CD14-positive monocyte (primary cell): Measurements from ENCODE around the gene TNFRSF11A. TPM values are rescaled to one million over a fixed set of nuclear protein-coding genes. Genes with fewer than 3 reads are reported as not detected.

ENCODE experiments used
- DNase-seq, 3 donors: peaks; one replicate each; pipeline ENCODE4 v3.0.0-alpha.2; 2011 to 2022
- H2AFZ ChIP-seq: 2 replicates; pipeline ENCODE4 v1.6.0; 2012; ENCODE audit warnings: mild to moderate bottlenecking, low read depth, low read length, inconsistent platforms; ENCODE audit not compliant: insufficient read depth, poor library complexity, severe bottlenecking
- H3K27ac ChIP-seq, 2 donors: 1 replicate in 1 of 2; 2 replicates in 1 of 2; pipeline ENCODE4 v1.5.1; 2012 to 2013; ENCODE audit warnings: low read length in 2 of 2, control low read depth in 1 of 2, inconsistent platforms in 1 of 2, low read depth in 1 of 2, mild to moderate bottlenecking in 1 of 2
- H3K27me3 ChIP-seq, 2 donors: one replicate each; pipeline versions ENCODE4 v1.6.0 to v1.6.1; 2011 to 2013; ENCODE audit warnings: low read length in 2 of 2; ENCODE audit not compliant: control insufficient read depth in 2 of 2, insufficient read depth in 2 of 2
- H3K36me3 ChIP-seq, 2 donors: replicated peaks in 1 of 2; 1 replicate in 1 of 2; 2 replicates in 1 of 2; pipeline versions ENCODE4 v1.5.1 to v1.6.1; 2012 to 2013; ENCODE audit warnings: low read length in 2 of 2, control low read depth in 1 of 2, inconsistent platforms in 1 of 2, mild to moderate bottlenecking in 1 of 2; ENCODE audit not compliant: insufficient read depth in 2 of 2, control insufficient read depth in 1 of 2
- H3K4me1 ChIP-seq, 2 donors: 1 replicate in 1 of 2; 2 replicates in 1 of 2; pipeline versions ENCODE4 v1.5.1 to v1.6.1; 2012 to 2013; ENCODE audit warnings: low read length in 2 of 2, control low read depth in 1 of 2, inconsistent platforms in 1 of 2, mild to moderate bottlenecking in 1 of 2, moderate library complexity in 1 of 2; ENCODE audit not compliant: insufficient read depth in 2 of 2, control insufficient read depth in 1 of 2
- H3K4me2 ChIP-seq: replicated peaks from 2 replicates; pipeline ENCODE3; 2012; ENCODE audit warnings: low read length, moderate library complexity, mild to moderate bottlenecking; ENCODE audit not compliant: poor library complexity, severe bottlenecking; ENCODE audit errors: extremely low read depth
- H3K4me3 ChIP-seq, 3 experiments: fragments of 200-600 bp in 1 of 3; sonication (generic) in 1 of 3; replicated peaks in 1 of 3; 1 replicate in 2 of 3; 2 replicates in 1 of 3; pipeline ENCODE4 v1.5.1; 2011 to 2013; ENCODE audit warnings: low read length in 3 of 3, mild to moderate bottlenecking in 3 of 3, control low read depth in 2 of 3, low read depth in 2 of 3, inconsistent platforms in 1 of 3, moderate library complexity in 1 of 3
- H3K79me2 ChIP-seq: 2 replicates; pipeline ENCODE4 v1.6.0; 2012; ENCODE audit warnings: mild to moderate bottlenecking, control low read depth, inconsistent platforms, low read length, moderate library complexity; ENCODE audit not compliant: insufficient read depth
- H3K9ac ChIP-seq: 2 replicates; pipeline ENCODE4 v1.6.0; 2017; ENCODE audit warnings: low read length, mild to moderate bottlenecking; ENCODE audit not compliant: insufficient read depth, poor library complexity, severe bottlenecking
- H3K9me3 ChIP-seq, 2 donors: replicated peaks in 1 of 2; 1 replicate in 1 of 2; 2 replicates in 1 of 2; pipeline versions ENCODE4 v1.5.1 to v1.6.1; 2012 to 2013; ENCODE audit warnings: low read length in 2 of 2, control low read depth in 1 of 2; ENCODE audit not compliant: control insufficient read depth in 1 of 2, insufficient read depth in 1 of 2
- H4K20me1 ChIP-seq: 2 replicates; pipeline ENCODE4 v1.6.0; 2012; ENCODE audit warnings: mild to moderate bottlenecking, low read length, control low read depth, moderate library complexity; ENCODE audit not compliant: insufficient read depth
- H3K27ac Mint-ChIP-seq, 7 donors: one replicate each; pipeline ENCODE4 v1.8.0; 2020; ENCODE audit warnings: mild to moderate bottlenecking in 7 of 7, mixed read lengths in 7 of 7, moderate library complexity in 6 of 7, inconsistent platforms in 2 of 7
- H3K27me3 Mint-ChIP-seq, 3 donors: one replicate each; pipeline ENCODE4 v1.8.0; 2021 to 2022; ENCODE audit warnings: low read depth in 3 of 3, mild to moderate bottlenecking in 3 of 3, mixed read lengths in 3 of 3, moderate library complexity in 3 of 3, inconsistent platforms in 1 of 3
- H3K36me3 Mint-ChIP-seq, 2 donors: one replicate each; pipeline ENCODE4 v1.8.0; 2020; ENCODE audit warnings: mixed read lengths in 2 of 2, inconsistent platforms in 1 of 2, mild to moderate bottlenecking in 1 of 2
- H3K4me1 Mint-ChIP-seq: one replicate; pipeline ENCODE4 v1.8.0; 2020; ENCODE audit warnings: mild to moderate bottlenecking, mixed read lengths
- H3K4me3 Mint-ChIP-seq, 2 donors: one replicate each; pipeline ENCODE4 v1.8.0; 2020; ENCODE audit warnings: mild to moderate bottlenecking in 2 of 2, mixed read lengths in 2 of 2, moderate library complexity in 1 of 2
- H3K9me3 Mint-ChIP-seq, 7 donors: one replicate each; pipeline ENCODE4 v1.8.0; 2020 to 2022; ENCODE audit warnings: mixed read lengths in 7 of 7, mild to moderate bottlenecking in 6 of 7, moderate library complexity in 6 of 7, inconsistent platforms in 2 of 7
- WGBS: methylation state at CpG from one replicate; pipeline ENCODE4 v1.1.5; 2013; ENCODE audit warnings: missing lambda C conversion rate; ENCODE audit not compliant: insufficient coverage; 5-methylcytosine and 5-hydroxymethylcytosine counted together
- intact Hi-C, 2 donors: fragments of 100-400 bp; cut with micrococcal nuclease; formaldehyde crosslinking; loops; one replicate each; pipeline versions ENCODE4 v1.15.0 to v1.15.1; 2023
- polyA minus RNA-seq: library from RNA; depleted of rRNA, polyadenylated mRNA; stranded (reverse); fragments of >200 nt; gene quantifications from 2 replicates; pipeline ENCODE4 v1.2.3, GENCODE V29; 2012
- polyA plus RNA-seq, 3 donors: library from polyadenylated mRNA; depleted of rRNA in 1 of 3; unstranded in 2 of 3; stranded (reverse) in 1 of 3; fragments of 300-500 nt in 2 of 3; fragments of >200 nt in 1 of 3; fragmentation: Illumina TruSeq in 2 of 3; gene quantifications; 1 replicate in 2 of 3; 2 replicates in 1 of 3; pipeline ENCODE4 v1.2.3, GENCODE V29; 2012 to 2021
- total RNA-seq, 12 experiments: library from RNA in 1 of 12; stranded (reverse) in 1 of 12; fragments of 120-200 nt in 1 of 12; gene quantifications; one replicate each; pipeline ENCODE4 v1.2.4 and lab custom pipeline; 2013 to 2026; ENCODE audit warnings: mixed read lengths in 6 of 12, inconsistent platforms in 1 of 12
- TF ChIP-seq, protein P1 (sequence below): fragments of 200-600 bp; IDR thresholded peaks from one replicate; pipeline ENCODE4 v1.8.0; 2022; ENCODE audit warnings: antibody characterized with exemption, mild to moderate bottlenecking

TNFRSF11A gene
- total RNA-seq (2013): 0.27 TPM
- polyA plus RNA-seq (under 1 TPM; 0.05 to 0.67 (median 0.24) TPM), polyA minus RNA-seq (0.14 and 0.24 TPM in 2 replicates), total RNA-seq (lab: John Stamatoyannopoulos, UW) (0.51 to 11.8 (median 2.6) reads per million in 11 experiments)

DNA sequence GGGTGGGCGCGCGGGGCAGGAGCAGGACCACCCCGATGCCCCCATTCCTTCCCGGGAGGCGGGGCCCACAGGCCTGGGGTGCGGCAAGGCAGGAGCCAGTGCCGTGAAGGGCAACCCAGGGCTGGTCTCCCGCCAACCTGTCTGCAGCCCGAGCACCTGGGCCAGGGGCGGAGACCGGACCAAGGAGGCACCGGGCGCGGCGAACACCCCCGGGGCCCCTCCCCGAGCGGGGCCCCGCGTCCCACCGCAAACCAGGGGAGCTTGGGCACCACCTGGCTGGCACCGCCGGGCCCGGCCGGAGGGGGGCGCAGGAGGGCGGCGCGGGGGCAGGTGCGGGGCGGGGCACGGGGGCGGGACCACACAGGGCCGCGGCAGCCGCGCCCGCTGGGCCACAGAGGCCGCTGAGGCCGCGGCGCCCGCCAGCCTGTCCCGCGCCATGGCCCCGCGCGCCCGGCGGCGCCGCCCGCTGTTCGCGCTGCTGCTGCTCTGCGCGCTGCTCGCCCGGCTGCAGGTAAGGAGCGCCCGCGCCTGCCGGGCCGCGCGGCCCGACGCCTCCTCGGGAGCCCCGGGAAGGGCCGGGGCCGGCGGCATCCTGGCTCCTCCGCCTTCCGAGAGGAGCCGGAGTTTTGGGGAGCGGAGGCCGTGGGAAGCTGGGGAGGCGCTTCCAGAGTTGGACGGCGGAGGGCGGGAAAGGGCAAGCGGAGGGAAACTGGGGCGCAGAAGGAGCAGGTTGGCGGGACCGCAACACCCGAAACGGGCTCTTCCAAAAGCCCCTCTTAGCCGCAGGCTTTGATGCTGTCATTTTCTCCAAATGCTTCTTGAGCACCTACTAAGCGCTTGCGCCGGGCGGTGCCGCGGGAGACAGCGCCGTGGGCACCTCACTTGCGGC lies at the start of gene TNFRSF11A:
TNFRSF11A (plus strand) TSS at position 394 of the 889 bp plus-strand sequence; CDS start at position 437, 43 bp downstream.
- H3K27ac ChIP-seq: no peak within 1 kb of the TSS
- no peaks in the 10 kb centered on the region for H3K9me3 ChIP-seq
- peaks cover 56 to 78% (median 57%) of the 10 kb centered on the region in 3 donors for H3K27me3 Mint-ChIP-seq
- H3K4me1 Mint-ChIP-seq: peaks cover 41% of the 10 kb centered on the region
- peaks cover 39 to 85% of the 10 kb centered on the region in 2 donors for H3K27me3 ChIP-seq
- peak within 1 kb of the TSS; percentile 87 to 95 for H3K4me3 Mint-ChIP-seq
- TF ChIP-seq, protein P1, sequence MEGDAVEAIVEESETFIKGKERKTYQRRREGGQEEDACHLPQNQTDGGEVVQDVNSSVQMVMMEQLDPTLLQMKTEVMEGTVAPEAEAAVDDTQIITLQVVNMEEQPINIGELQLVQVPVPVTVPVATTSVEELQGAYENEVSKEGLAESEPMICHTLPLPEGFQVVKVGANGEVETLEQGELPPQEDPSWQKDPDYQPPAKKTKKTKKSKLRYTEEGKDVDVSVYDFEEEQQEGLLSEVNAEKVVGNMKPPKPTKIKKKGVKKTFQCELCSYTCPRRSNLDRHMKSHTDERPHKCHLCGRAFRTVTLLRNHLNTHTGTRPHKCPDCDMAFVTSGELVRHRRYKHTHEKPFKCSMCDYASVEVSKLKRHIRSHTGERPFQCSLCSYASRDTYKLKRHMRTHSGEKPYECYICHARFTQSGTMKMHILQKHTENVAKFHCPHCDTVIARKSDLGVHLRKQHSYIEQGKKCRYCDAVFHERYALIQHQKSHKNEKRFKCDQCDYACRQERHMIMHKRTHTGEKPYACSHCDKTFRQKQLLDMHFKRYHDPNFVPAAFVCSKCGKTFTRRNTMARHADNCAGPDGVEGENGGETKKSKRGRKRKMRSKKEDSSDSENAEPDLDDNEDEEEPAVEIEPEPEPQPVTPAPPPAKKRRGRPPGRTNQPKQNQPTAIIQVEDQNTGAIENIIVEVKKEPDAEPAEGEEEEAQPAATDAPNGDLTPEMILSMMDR: peak; percentile 35
- no peaks in the 10 kb centered on the region for H3K79me2 ChIP-seq
- no peaks in the 10 kb centered on the region for H4K20me1 ChIP-seq
- peak within 1 kb of the TSS; percentile 39 to 80 (median 50) for H3K4me3 ChIP-seq
- whole genome bisulfite sequencing: under 1% methylated on average over 96 of the region's 99 CpGs
- H2AFZ ChIP-seq: peak within 1 kb of the TSS; percentile 75
- H3K4me1 ChIP-seq: peaks cover 38 to 49% of the 10 kb centered on the region in 2 donors
- peak within 1 kb of the TSS; percentile 49 for H3K9ac ChIP-seq
- peaks cover 9 to 19% of the 10 kb centered on the region in 2 donors for H3K36me3 Mint-ChIP-seq
- peak within 1 kb of the TSS; percentile 94 for H3K4me2 ChIP-seq
- H3K27ac Mint-ChIP-seq: peak within 1 kb of the TSS in 4 of 7 donors; percentile 18 to 80 (median 66)
- peak in 2 of 3 donors; percentile 22 to 28 for DNase-seq
- H3K9me3 Mint-ChIP-seq: peaks cover 0 to 6% (median 6%) of the 10 kb centered on the region in 7 donors
- intact Hi-C loops: no loop called here
- H3K36me3 ChIP-seq: no peaks in the 10 kb centered on the region

DNA sequence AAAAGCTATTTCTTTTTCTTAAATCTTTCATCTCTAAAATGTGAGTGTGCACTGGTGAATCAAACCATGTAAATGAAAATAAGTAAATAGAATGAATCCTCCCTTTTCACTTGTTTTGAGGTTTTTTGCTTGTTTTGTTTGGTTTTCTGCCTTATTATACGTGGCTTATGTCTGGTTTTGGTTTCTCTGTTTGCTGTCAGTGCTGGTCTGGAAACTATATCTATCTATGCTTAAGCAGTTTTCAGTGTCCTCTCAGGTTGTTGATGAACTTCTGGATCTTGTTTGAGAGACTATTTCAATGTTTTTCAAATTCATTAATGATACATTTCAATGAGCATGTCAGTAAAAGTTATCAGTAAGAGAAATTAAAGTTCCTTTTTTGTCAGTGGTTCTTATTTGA lies 48.1 kb upstream of the TNFRSF11A start:
- Histone ChIP-seq H3K4me3 (no peak overlapping the region), H3K27me3 (no peaks in the 10 kb centered on the region), H3K9ac (no peak overlapping the region), H3K36me3 (peaks cover 22 to 81% of the 10 kb centered on the region in 2 donors), H3K79me2 (peaks cover 3% of the 10 kb centered on the region), H3K4me1 (peaks cover 14 to 18% of the 10 kb centered on the region in 2 donors), H3K27ac (no peak overlapping the region), H3K9me3 (no peaks in the 10 kb centered on the region), H2AFZ (no peak overlapping the region), H3K4me2 (no peak overlapping the region), H4K20me1 (no peaks in the 10 kb centered on the region)
- Mint-ChIP-seq H3K4me1 (peaks cover 14% of the 10 kb centered on the region), H3K27ac (peak overlapping the region in 3 of 7 donors; percentile 4 to 64 (median 41)), H3K27me3 (no peaks in the 10 kb centered on the region), H3K36me3 (peaks cover 37 to 56% of the 10 kb centered on the region in 2 donors), H3K4me3 (no peak overlapping the region), H3K9me3 (no peaks in the 10 kb centered on the region)
- DNase-seq: no peak
- TF ChIP-seq, protein P1: no peak
- no CpG with 5 or more reads among the region's 1 CpG for WGBS
- intact Hi-C loops: no loop called here
